Upper lobe of left lung (tissue), 4 donors: Measurements from ENCODE around the gene ADCY3.
"Not testable (repeated sequence)": the region's sequence is repeated elsewhere in the genome, so short reads cannot be mapped to it uniquely, and the experiment has no call there.

ENCODE experiments used
- CTCF ChIP-seq, 6 experiments: fragments of 450-650 bp in 4 of 6; fragments of 200-600 bp in 2 of 6; sonication (generic) in 2 of 6; IDR thresholded peaks; one replicate each; pipeline ENCODE4 v1.5.1; 2016 to 2019; ENCODE audit warnings: antibody characterized with exemption in 6 of 6
- EP300 ChIP-seq, 4 donors: sonication (generic); formaldehyde crosslinking; IDR thresholded peaks; one replicate each; pipeline ENCODE4 v1.5.1; 2017; ENCODE audit warnings: antibody characterized with exemption in 4 of 4, control low read depth in 2 of 4
- POLR2A ChIP-seq, 4 donors: fragments of 450-650 bp; IDR thresholded peaks; one replicate each; pipeline ENCODE4 v1.5.1; 2016 to 2017; ENCODE audit warnings: antibody characterized with exemption in 4 of 4, mild to moderate bottlenecking in 2 of 4
- POLR2AphosphoS5 ChIP-seq, 2 donors: sonication (generic); formaldehyde crosslinking; IDR thresholded peaks; one replicate each; pipeline ENCODE4 v1.5.1; 2017; ENCODE audit warnings: antibody characterized with exemption in 2 of 2

GRCh38 chr2:24805811-24806660 is 114.0 kb downstream of the ADCY3 start:
- TF ChIP-seq POLR2A, EP300, POLR2AphosphoS5, CTCF (IDR thresholded peaks at IDR 0.05): not testable (repeated sequence)
